MM.1S (cell line): ENCODE results near the gene NLRP1.

Source experiments
- DNase-seq: peaks from one replicate; pipeline ENCODE4 v3.0.0-alpha.2; 2015
- H2AFZ ChIP-seq: fragments of 300-600 bp; sonication (generic); 2 replicates; pipeline ENCODE4 v1.6.0; 2016; ENCODE audit warnings: antibody characterized with exemption, low read length
- H3F3A ChIP-seq: fragments of 300-600 bp; sonication (generic); 2 replicates; pipeline ENCODE4 v1.6.1; 2016; ENCODE audit warnings: mild to moderate bottlenecking, antibody characterized with exemption, low read length, moderate library complexity, mixed read lengths; ENCODE audit not compliant: insufficient read depth
- H3K27ac ChIP-seq: fragments of 300-600 bp; sonication (generic); 2 replicates; pipeline ENCODE4 v1.5.1; 2016; ENCODE audit warnings: mild to moderate bottlenecking, low read length
- H3K27me3 ChIP-seq: fragments of 300-600 bp; sonication (generic); replicated peaks from 2 replicates; pipeline ENCODE4 v1.6.0; 2016; ENCODE audit warnings: low read length; ENCODE audit not compliant: insufficient read depth
- H3K36me3 ChIP-seq: fragments of 300-600 bp; sonication (generic); replicated peaks from 2 replicates; pipeline ENCODE4 v1.6.1; 2016; ENCODE audit warnings: mild to moderate bottlenecking, low read length, mixed read lengths; ENCODE audit not compliant: insufficient read depth
- H3K4me1 ChIP-seq: fragments of 300-600 bp; sonication (generic); 2 replicates; pipeline ENCODE4 v1.6.1; 2016; ENCODE audit warnings: low read length, mixed read lengths
- H3K4me2 ChIP-seq: fragments of 300-600 bp; sonication (generic); 2 replicates; pipeline ENCODE4 v1.6.0; 2016; ENCODE audit warnings: low read depth, low read length
- H3K4me3 ChIP-seq: fragments of 300-600 bp; sonication (generic); 2 replicates; pipeline ENCODE4 v1.5.1; 2016; ENCODE audit warnings: low read length, mixed read lengths
- H3K79me2 ChIP-seq: fragments of 300-600 bp; sonication (generic); 2 replicates; pipeline ENCODE4 v1.6.1; 2016; ENCODE audit warnings: mixed run types, low read length, mixed read lengths
- H3K9ac ChIP-seq: fragments of 300-600 bp; sonication (generic); 2 replicates; pipeline ENCODE4 v1.6.1; 2016; ENCODE audit warnings: low read length, mixed read lengths
- H3K9me2 ChIP-seq: fragments of 300-600 bp; sonication (generic); replicated peaks from 2 replicates; pipeline ENCODE4 v1.6.1; 2016; ENCODE audit warnings: mild to moderate bottlenecking, low read length, mixed read lengths; ENCODE audit not compliant: insufficient read depth
- H3K9me3 ChIP-seq: fragments of 300-600 bp; sonication (generic); replicated peaks from 2 replicates; pipeline ENCODE4 v1.6.1; 2016; ENCODE audit warnings: mild to moderate bottlenecking, low read length, mixed read lengths; ENCODE audit not compliant: insufficient read depth
- H4K20me1 ChIP-seq: fragments of 300-600 bp; sonication (generic); 2 replicates; pipeline ENCODE4 v1.6.1; 2016; ENCODE audit warnings: mild to moderate bottlenecking, low read length, moderate library complexity, mixed read lengths; ENCODE audit not compliant: insufficient read depth
- EZH2 ChIP-seq: fragments of 300-600 bp; sonication (generic); optimal IDR thresholded peaks from 2 replicates; pipeline ENCODE3; 2017; ENCODE audit warnings: low read depth, mild to moderate bottlenecking, antibody characterized with exemption, low read length, mixed read lengths
- EZH2phosphoT487 ChIP-seq: fragments of 300-600 bp; sonication (generic); IDR thresholded peaks from 2 replicates; pipeline ENCODE4 v1.6.1; 2018; ENCODE audit warnings: antibody characterized with exemption, low read length
- TF ChIP-seq, protein P1 (sequence below): fragments of 300-600 bp; sonication (generic); IDR thresholded peaks from 2 replicates; pipeline ENCODE4 v1.5.1; 2016; ENCODE audit warnings: antibody characterized with exemption, low read length, mixed read lengths

NLRP1 gene

GRCh38 chr17:5545051-5545987 is 39.0 kb downstream of the NLRP1 start:
- no peak overlapping the region for H3K4me3 ChIP-seq
- peaks cover 6% of the 10 kb centered on the region for H3K4me1 ChIP-seq
- H3K9me3 ChIP-seq, result no peaks in the 10 kb centered on the region
- H2AFZ ChIP-seq, result no peak overlapping the region
- H3K9me2 ChIP-seq, result no peaks in the 10 kb centered on the region
- H3K36me3 ChIP-seq, result no peaks in the 10 kb centered on the region
- H4K20me1 ChIP-seq, result no peaks in the 10 kb centered on the region
- no peaks in the 10 kb centered on the region for H3K27me3 ChIP-seq
- H3K79me2 ChIP-seq, result no peaks in the 10 kb centered on the region
- H3K9ac ChIP-seq, result no peak overlapping the region
- TF ChIP-seq, protein P1, sequence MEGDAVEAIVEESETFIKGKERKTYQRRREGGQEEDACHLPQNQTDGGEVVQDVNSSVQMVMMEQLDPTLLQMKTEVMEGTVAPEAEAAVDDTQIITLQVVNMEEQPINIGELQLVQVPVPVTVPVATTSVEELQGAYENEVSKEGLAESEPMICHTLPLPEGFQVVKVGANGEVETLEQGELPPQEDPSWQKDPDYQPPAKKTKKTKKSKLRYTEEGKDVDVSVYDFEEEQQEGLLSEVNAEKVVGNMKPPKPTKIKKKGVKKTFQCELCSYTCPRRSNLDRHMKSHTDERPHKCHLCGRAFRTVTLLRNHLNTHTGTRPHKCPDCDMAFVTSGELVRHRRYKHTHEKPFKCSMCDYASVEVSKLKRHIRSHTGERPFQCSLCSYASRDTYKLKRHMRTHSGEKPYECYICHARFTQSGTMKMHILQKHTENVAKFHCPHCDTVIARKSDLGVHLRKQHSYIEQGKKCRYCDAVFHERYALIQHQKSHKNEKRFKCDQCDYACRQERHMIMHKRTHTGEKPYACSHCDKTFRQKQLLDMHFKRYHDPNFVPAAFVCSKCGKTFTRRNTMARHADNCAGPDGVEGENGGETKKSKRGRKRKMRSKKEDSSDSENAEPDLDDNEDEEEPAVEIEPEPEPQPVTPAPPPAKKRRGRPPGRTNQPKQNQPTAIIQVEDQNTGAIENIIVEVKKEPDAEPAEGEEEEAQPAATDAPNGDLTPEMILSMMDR, result no peak
- TF ChIP-seq EZH2phosphoT487 (no peak), EZH2 (no peak)
- no peak overlapping the region for H3K4me2 ChIP-seq
- DNase-seq, result no peak
- H3K27ac ChIP-seq, result no peak overlapping the region
- no peaks in the 10 kb centered on the region for H3F3A ChIP-seq

- Histone ChIP-seq H3K4me1 (no peaks in the 10 kb centered on the region), H3K36me3 (no peaks in the 10 kb centered on the region), H3K9ac (no peak overlapping the region), H3K27ac (no peak overlapping the region), H3K4me3 (no peak overlapping the region), H3F3A (no peaks in the 10 kb centered on the region), H4K20me1 (no peaks in the 10 kb centered on the region), H3K4me2 (no peak overlapping the region), H3K9me3 (no peaks in the 10 kb centered on the region), H3K79me2 (no peaks in the 10 kb centered on the region), H2AFZ (no peak overlapping the region), H3K9me2 (no peaks in the 10 kb centered on the region), H3K27me3 (no peaks in the 10 kb centered on the region)
- TF ChIP-seq EZH2phosphoT487, result no peak
- TF ChIP-seq, protein P1, result no peak
- no peak for TF ChIP-seq EZH2
- DNase-seq, result no peak
These were observed 40.2 kb downstream of the NLRP1 start for GRCh38 chr17:5544115-5544514.

- Histone ChIP-seq H3K79me2 (no peaks in the 10 kb centered on the region), H3K4me1 (no peaks in the 10 kb centered on the region), H3K4me2 (no peak overlapping the region), H3K9me2 (no peaks in the 10 kb centered on the region), H2AFZ (no peak overlapping the region), H3K9ac (no peak overlapping the region), H3K27ac (no peak overlapping the region), H3K9me3 (no peaks in the 10 kb centered on the region), H3K4me3 (no peak overlapping the region), H4K20me1 (no peaks in the 10 kb centered on the region), H3K27me3 (no peaks in the 10 kb centered on the region), H3F3A (no peaks in the 10 kb centered on the region), H3K36me3 (no peaks in the 10 kb centered on the region)
- TF ChIP-seq, protein P1, result no peak
- no peak for TF ChIP-seq EZH2
- TF ChIP-seq EZH2phosphoT487, result no peak
- no peak for DNase-seq
These were observed 42.6 kb downstream of the NLRP1 start for GRCh38 chr17:5541610-5542202.
